Measurements from ENCODE around the gene GPR160.
"Not testable (repeated sequence)": the region's sequence is repeated elsewhere in the genome, so short reads cannot be mapped to it uniquely, and the experiment has no call there.

The GPR160 gene

GRCh38 chr3:170100944-170101343 lies 63.1 kb downstream of the GPR160 start:
- no peak for TF ChIP-seq CTCF (IDR thresholded peaks at IDR 0.05; ENCODE audit: low read depth, low read length, missing control alignments)
- H3K4me3 ChIP-seq (replicated peaks; ENCODE audit: low read depth, low read length) = no peak overlapping the region
- no peak for DNase-seq (ENCODE audit: extremely low read depth, low read depth)

DNA sequence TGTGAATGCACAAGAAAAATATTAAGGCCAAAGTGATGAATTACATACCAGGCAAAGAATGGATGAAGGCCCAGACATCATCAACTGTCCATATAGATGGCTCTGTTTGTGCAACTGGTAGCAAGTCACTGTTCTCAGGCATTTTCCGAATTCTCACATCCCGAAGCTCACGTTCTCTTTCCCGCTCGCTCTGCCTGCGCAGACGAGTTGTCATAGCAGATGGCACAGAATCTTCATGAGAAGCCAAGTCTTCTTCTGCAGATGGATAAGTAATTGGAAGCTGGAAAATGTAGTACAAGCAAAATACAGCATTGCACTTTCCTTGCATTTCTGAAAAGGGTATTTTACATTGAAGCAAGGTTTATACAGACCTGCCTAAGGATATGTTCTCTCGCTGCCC lies 64.6 kb downstream of the GPR160 start:
- TF ChIP-seq CTCF (IDR thresholded peaks at IDR 0.05; ENCODE audit: low read depth, low read length, missing control alignments) = no peak
- H3K4me3 ChIP-seq (replicated peaks; ENCODE audit: low read depth, low read length) = no peak overlapping the region
- no peak for DNase-seq (ENCODE audit: extremely low read depth, low read depth)

DNA sequence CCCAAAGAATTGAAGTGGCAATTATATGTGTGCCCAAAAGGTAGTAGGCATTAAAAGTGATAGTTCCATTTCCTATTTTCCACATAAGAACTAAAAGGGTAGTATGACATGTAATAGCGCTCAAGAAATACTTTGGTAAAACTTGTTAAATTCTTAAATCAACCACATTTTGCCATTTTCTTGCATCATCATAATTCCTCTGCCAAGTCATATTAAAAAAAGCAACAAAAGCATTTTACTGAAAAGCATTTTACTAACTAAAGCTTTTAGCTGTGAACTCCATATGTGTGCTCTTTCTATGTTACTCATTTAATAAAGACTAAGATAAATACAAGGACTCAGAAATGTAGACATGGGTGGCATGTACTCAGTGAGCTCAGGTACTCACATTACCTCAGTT lies 70.1 kb downstream of the GPR160 start:
- no peak for TF ChIP-seq CTCF (IDR thresholded peaks at IDR 0.05; ENCODE audit: low read depth, low read length, missing control alignments)
- H3K4me3 ChIP-seq (replicated peaks; ENCODE audit: low read depth, low read length) = no peak overlapping the region
- DNase-seq (ENCODE audit: extremely low read depth, low read depth) = no peak

GRCh38 chr3:170108955-170109354 lies 71.2 kb downstream of the GPR160 start:
- no peak overlapping the region for H3K4me3 ChIP-seq (replicated peaks; ENCODE audit: low read depth, low read length)
- TF ChIP-seq CTCF (IDR thresholded peaks at IDR 0.05; ENCODE audit: low read depth, low read length, missing control alignments) = no peak
- no peak for DNase-seq (ENCODE audit: extremely low read depth, low read depth)

- no peak for DNase-seq (ENCODE audit: extremely low read depth, low read depth)
- H3K4me3 ChIP-seq (replicated peaks; ENCODE audit: low read depth, low read length) = no peak overlapping the region
- TF ChIP-seq CTCF (IDR thresholded peaks at IDR 0.05; ENCODE audit: low read depth, low read length, missing control alignments) = no peak
Measured at GRCh38 chr3:170109579-170110293, 71.9 kb downstream of the GPR160 start.

DNA sequence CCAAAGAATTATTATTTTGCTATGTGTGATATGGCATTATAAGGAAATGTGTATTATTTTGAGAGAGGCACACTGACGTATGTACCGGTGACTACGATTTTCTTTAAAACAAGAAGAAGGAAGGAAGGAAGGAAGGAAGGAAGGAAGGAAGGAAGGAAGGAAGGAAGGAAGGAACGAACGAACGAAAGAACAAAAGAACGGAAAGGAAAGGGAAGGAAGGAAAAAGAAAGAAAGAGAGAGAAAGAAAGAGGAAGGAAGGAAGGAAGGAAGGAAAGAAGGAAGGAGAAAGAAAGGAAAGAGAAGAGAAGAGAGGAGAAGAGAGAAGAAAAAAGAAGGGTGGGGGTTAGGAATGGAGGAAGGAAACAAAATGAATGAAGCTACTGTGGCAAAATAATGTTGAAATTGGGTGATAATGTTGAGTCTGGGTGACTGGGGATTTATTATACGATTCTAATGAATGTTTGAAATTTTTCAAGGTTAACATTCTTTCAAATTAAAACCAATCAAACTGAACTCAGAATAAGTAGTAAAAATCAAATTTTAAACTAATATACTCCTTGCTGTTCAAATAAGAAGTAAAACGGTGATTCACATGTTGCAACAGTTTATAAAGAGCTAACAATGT lies 73.5 kb downstream of the GPR160 start:
- H3K4me3 ChIP-seq (replicated peaks; ENCODE audit: low read depth, low read length) = no peak overlapping the region
- no peak for DNase-seq (ENCODE audit: extremely low read depth, low read depth)
- no peak for TF ChIP-seq CTCF (IDR thresholded peaks at IDR 0.05; ENCODE audit: low read depth, low read length, missing control alignments)

DNA sequence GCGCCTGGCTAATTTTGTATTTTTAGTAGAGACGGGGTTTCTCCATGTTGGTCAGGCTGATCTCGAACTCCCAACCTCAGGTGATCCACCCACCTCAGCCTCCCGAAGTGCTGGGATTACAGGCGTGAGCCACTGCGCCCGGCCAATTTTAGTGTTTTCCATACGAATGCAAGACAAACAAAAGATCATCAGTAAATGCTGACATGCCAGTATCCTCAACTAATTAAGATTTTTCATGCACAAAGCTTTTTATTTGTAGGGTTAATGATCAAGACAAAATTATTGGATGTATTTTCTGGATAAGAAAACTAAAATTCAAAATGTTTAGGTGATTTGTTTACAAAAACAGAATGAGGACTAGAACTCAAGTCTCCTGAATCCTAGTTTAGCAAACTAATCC lies 76.4 kb downstream of the GPR160 start:
- not testable (repeated sequence) for H3K4me3 ChIP-seq (replicated peaks; ENCODE audit: low read depth, low read length)

More for the DNA sequence above, 76.4 kb downstream of the GPR160 start:
- DNase-seq (ENCODE audit: extremely low read depth, low read depth) = not testable (repeated sequence)

Data from HFF-Myc (cell line).